Breast epithelium (tissue), 4 donors: ENCODE results near the gene CLSTN2. TPM values are rescaled to one million over a fixed set of nuclear protein-coding genes. Genes with fewer than 3 reads are reported as not detected.

Source experiments
- DNase-seq, 2 donors: peaks; one replicate each; pipeline ENCODE4 v3.0.0-alpha.2; 2019; ENCODE audit warnings: low spot score in 2 of 2
- H3K27ac ChIP-seq, 2 donors: fragments of 200-600 bp; sonication (generic) in 1 of 2; one replicate each; pipeline ENCODE4 v1.5.1; 2016 to 2019; ENCODE audit warnings: mild to moderate bottlenecking in 1 of 2
- H3K27me3 ChIP-seq, 2 donors: fragments of 200-600 bp; sonication (generic) in 1 of 2; one replicate each; pipeline versions ENCODE4 v1.5.1 to v1.6.0; 2017 to 2019; ENCODE audit warnings: control low read depth in 1 of 2, mild to moderate bottlenecking in 1 of 2
- H3K36me3 ChIP-seq: fragments of 200-600 bp; one replicate; pipeline ENCODE4 v1.5.1; 2019
- H3K4me1 ChIP-seq, 2 donors: fragments of 200-600 bp; sonication (generic); one replicate each; pipeline ENCODE4 v1.5.1; 2016 to 2019; ENCODE audit warnings: control low read depth in 1 of 2
- H3K4me3 ChIP-seq, 3 donors: fragments of 200-600 bp; sonication (generic); 1 replicate in 2 of 3; 2 replicates in 1 of 3; pipeline ENCODE4 v1.5.1; 2016 to 2019; ENCODE audit warnings: mild to moderate bottlenecking in 3 of 3, moderate library complexity in 2 of 3
- H3K9me3 ChIP-seq, 2 donors: fragments of 200-600 bp; sonication (generic) in 1 of 2; one replicate each; pipeline ENCODE4 v1.5.1; 2016 to 2019; ENCODE audit warnings: control low read depth in 1 of 2
- CTCF ChIP-seq, 3 donors: fragments of 450-650 bp; IDR thresholded peaks; one replicate each; pipeline ENCODE4 v1.5.1; 2016 to 2017; ENCODE audit warnings: antibody characterized with exemption in 3 of 3, mild to moderate bottlenecking in 3 of 3, moderate library complexity in 3 of 3
- POLR2A ChIP-seq: fragments of 450-650 bp; IDR thresholded peaks from one replicate; pipeline ENCODE4 v1.6.1; 2016; ENCODE audit warnings: antibody characterized with exemption, mild to moderate bottlenecking, moderate library complexity
- POLR2AphosphoS5 ChIP-seq, 3 donors: sonication (generic); formaldehyde crosslinking; IDR thresholded peaks; one replicate each; pipeline ENCODE4 v1.6.1; 2017; ENCODE audit warnings: antibody characterized with exemption in 3 of 3
- intact Hi-C: fragments of 100-400 bp; cut with DNase I; formaldehyde crosslinking; loops from one replicate; pipeline ENCODE4 v1.15.1; 2023; ENCODE audit warnings: low total_unique reads
- total RNA-seq, 3 donors: library from RNA; depleted of rRNA; stranded (reverse); fragments of >200 nt; gene quantifications; one replicate each; pipeline ENCODE4 v1.1.0, GENCODE V29; 2016

Gene CLSTN2
- total RNA-seq, 3 donors from 2014 or later, result 15.5 to 75.5 (median 33.1) TPM

- H3K4me3 ChIP-seq, result no peak overlapping the region
- H3K36me3 ChIP-seq, result no peaks in the 10 kb centered on the region
- intact Hi-C loops, result no loop called here
- DNase-seq, result peak in 1 of 2 donors; percentile 42
- peak overlapping the region in 1 of 2 donors; percentile 52 for H3K27ac ChIP-seq
- H3K27me3 ChIP-seq, result no peaks in the 10 kb centered on the region
- H3K4me1 ChIP-seq, result peaks cover 0 to 10% of the 10 kb centered on the region in 2 donors
- no peaks in the 10 kb centered on the region for H3K9me3 ChIP-seq
- TF ChIP-seq POLR2A, result no peak
- no peak for TF ChIP-seq POLR2AphosphoS5 (IDR thresholded peaks at IDR 0.05)
- TF ChIP-seq CTCF (IDR thresholded peaks at IDR 0.05), result no peak
Measured at GRCh38 chr3:140545756-140546155, 610.8 kb downstream of the CLSTN2 start.

DNA sequence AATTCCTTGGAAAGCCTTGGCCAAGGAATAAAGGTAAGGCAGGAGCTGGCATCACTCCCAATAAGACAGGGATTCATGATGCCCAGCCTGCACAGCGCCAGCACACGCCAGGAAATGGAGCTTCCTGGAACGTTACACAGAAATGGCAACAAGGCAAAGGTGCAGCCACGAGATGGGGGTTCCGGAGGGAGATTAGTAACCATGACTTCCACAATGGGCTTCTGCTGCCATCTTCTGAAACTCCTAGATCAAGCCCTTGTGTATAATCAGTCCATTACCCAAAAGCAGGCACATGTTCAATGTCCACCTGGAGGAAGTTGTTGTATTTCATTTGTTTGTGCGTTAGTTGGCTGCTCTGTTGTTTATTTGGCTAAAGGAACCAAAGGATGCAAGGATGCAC is 611.7 kb downstream of the CLSTN2 start:
- TF ChIP-seq POLR2A (no peak), POLR2AphosphoS5 (IDR thresholded peaks at IDR 0.05) (no peak), CTCF (IDR thresholded peaks at IDR 0.05) (no peak)
- Histone ChIP-seq H3K9me3 (no peaks in the 10 kb centered on the region), H3K27me3 (no peaks in the 10 kb centered on the region), H3K27ac (no peak overlapping the region), H3K4me1 (peaks cover 0 to 10% of the 10 kb centered on the region in 2 donors), H3K36me3 (no peaks in the 10 kb centered on the region), H3K4me3 (no peak overlapping the region)
- intact Hi-C loops, result no loop called here
- no peak for DNase-seq

- TF ChIP-seq CTCF (IDR thresholded peaks at IDR 0.05) (no peak), POLR2A (no peak), POLR2AphosphoS5 (IDR thresholded peaks at IDR 0.05) (no peak)
- intact Hi-C loops, result no loop called here
- Histone ChIP-seq H3K9me3 (no peaks in the 10 kb centered on the region), H3K27me3 (no peaks in the 10 kb centered on the region), H3K36me3 (no peaks in the 10 kb centered on the region), H3K27ac (no peak overlapping the region), H3K4me3 (no peak overlapping the region), H3K4me1 (no peaks in the 10 kb centered on the region)
- DNase-seq, result no peak
Measured at GRCh38 chr3:140552403-140552802, 617.4 kb downstream of the CLSTN2 start.

GRCh38 chr3:140552898-140553297 is 617.9 kb downstream of the CLSTN2 start:
- no peaks in the 10 kb centered on the region for H3K27me3 ChIP-seq
- no peaks in the 10 kb centered on the region for H3K36me3 ChIP-seq
- intact Hi-C loops, result no loop called here
- H3K9me3 ChIP-seq, result no peaks in the 10 kb centered on the region
- no peak overlapping the region for H3K4me3 ChIP-seq
- no peak for TF ChIP-seq POLR2AphosphoS5 (IDR thresholded peaks at IDR 0.05)
- no peak for TF ChIP-seq CTCF (IDR thresholded peaks at IDR 0.05)
- H3K4me1 ChIP-seq, result no peaks in the 10 kb centered on the region
- no peak overlapping the region for H3K27ac ChIP-seq
- no peak for DNase-seq

DNA sequence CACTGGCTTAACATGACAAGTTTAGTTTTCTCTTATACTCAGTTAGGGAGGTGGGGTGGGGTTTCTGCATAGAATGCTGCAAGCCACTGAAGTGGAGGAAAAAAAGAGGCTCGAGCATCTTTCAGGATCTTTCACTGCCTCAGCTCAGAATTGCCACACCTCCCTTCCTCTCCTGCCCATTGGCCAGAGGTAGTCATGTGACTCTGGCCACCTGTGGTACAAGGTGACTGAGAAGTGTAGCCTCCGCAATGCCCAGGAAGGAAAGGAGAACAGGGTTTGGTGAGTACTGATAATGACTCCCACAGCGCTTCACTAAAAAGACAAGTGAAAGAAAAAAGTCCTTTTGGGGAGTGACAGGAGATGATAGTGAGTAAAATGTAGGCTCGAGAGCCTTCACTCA is 618.6 kb downstream of the CLSTN2 start:
- Histone ChIP-seq H3K27me3 (no peaks in the 10 kb centered on the region), H3K9me3 (no peaks in the 10 kb centered on the region), H3K4me1 (no peaks in the 10 kb centered on the region), H3K36me3 (no peaks in the 10 kb centered on the region), H3K4me3 (no peak overlapping the region), H3K27ac (no peak overlapping the region)
- DNase-seq, result no peak
- no peak for TF ChIP-seq POLR2AphosphoS5 (IDR thresholded peaks at IDR 0.05)
- no peak for TF ChIP-seq CTCF (IDR thresholded peaks at IDR 0.05)
- no peak for TF ChIP-seq POLR2A
- intact Hi-C loops, result no loop called here
